Vagina (tissue), 2 donors: ENCODE measurements around the gene KIAA1671.

Experiments
- POLR2A ChIP-seq, 2 donors: fragments of 450-650 bp; IDR thresholded peaks; one replicate each; pipeline ENCODE4 v1.6.1; 2017; ENCODE audit warnings: antibody characterized with exemption in 2 of 2, mild to moderate bottlenecking in 2 of 2, moderate library complexity in 2 of 2
- TF ChIP-seq, protein P1 (sequence below), 3 experiments: fragments of 450-650 bp in 2 of 3; fragments of 200-600 bp in 1 of 3; sonication (generic) in 1 of 3; IDR thresholded peaks; one replicate each; pipeline ENCODE4 v1.5.1; 2017 to 2019; ENCODE audit warnings: antibody characterized with exemption in 3 of 3, mild to moderate bottlenecking in 2 of 3, moderate library complexity in 2 of 3

DNA sequence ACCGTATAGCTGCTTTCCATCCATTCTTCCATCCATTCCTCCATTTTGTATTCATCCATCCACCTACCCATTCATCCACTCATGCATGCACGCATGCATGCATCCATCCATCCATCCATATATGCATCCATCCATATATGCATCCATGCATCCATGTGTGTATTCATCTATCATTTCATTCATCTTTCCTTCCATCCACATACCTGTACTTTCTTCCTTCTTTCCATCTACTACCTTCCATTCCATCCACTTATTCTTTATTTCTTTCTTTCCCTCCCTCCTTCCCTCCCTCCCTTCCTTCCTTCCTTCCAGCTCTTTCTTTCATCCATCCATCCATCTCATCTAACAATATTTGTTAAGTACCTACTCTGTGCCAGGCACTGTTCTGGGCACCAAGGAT lies 19.9 kb downstream of the KIAA1671 start:
- TF ChIP-seq, protein P1, sequence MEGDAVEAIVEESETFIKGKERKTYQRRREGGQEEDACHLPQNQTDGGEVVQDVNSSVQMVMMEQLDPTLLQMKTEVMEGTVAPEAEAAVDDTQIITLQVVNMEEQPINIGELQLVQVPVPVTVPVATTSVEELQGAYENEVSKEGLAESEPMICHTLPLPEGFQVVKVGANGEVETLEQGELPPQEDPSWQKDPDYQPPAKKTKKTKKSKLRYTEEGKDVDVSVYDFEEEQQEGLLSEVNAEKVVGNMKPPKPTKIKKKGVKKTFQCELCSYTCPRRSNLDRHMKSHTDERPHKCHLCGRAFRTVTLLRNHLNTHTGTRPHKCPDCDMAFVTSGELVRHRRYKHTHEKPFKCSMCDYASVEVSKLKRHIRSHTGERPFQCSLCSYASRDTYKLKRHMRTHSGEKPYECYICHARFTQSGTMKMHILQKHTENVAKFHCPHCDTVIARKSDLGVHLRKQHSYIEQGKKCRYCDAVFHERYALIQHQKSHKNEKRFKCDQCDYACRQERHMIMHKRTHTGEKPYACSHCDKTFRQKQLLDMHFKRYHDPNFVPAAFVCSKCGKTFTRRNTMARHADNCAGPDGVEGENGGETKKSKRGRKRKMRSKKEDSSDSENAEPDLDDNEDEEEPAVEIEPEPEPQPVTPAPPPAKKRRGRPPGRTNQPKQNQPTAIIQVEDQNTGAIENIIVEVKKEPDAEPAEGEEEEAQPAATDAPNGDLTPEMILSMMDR (IDR thresholded peaks at IDR 0.05): no peak
- TF ChIP-seq POLR2A (IDR thresholded peaks at IDR 0.05): no peak
